Adrenal gland (tissue), 12 donors: ENCODE results near the gene FASTK. TPM values are rescaled to one million over a fixed set of nuclear protein-coding genes. Genes with fewer than 3 reads are reported as not detected.

Experiments used
- DNase-seq, 7 donors: peaks; one replicate each; pipeline ENCODE4 v3.0.0-alpha.2; 2019 to 2020
- H3K27ac ChIP-seq, 5 donors: fragments of 200-600 bp; sonication (generic) in 4 of 5; 1 replicate in 3 of 5; 2 replicates in 2 of 5; pipeline versions ENCODE4 v1.5.1 to v1.8.0; 2016 to 2020; ENCODE audit warnings: mild to moderate bottlenecking in 1 of 5
- H3K27me3 ChIP-seq: fragments of 200-600 bp; 2 replicates; pipeline ENCODE4 v1.8.0; 2021
- H3K36me3 ChIP-seq, 2 donors: fragments of 200-600 bp; replicated peaks in 1 of 2; 1 replicate in 1 of 2; 2 replicates in 1 of 2; pipeline versions ENCODE4 v1.5.1 to v1.8.0; 2018 to 2022
- H3K4me1 ChIP-seq, 2 donors: fragments of 200-600 bp; replicated peaks in 1 of 2; 1 replicate in 1 of 2; 2 replicates in 1 of 2; pipeline versions ENCODE4 v1.5.1 to v1.8.0; 2018 to 2021
- H3K4me3 ChIP-seq, 4 donors: fragments of 200-600 bp; sonication (generic) in 3 of 4; one replicate each; pipeline ENCODE4 v1.5.1; 2016 to 2018
- H3K9me3 ChIP-seq, 3 donors: fragments of 200-600 bp; sonication (generic) in 1 of 3; replicated peaks in 1 of 3; 1 replicate in 2 of 3; 2 replicates in 1 of 3; pipeline versions ENCODE4 v1.5.1 to v1.8.0; 2016 to 2021
- CTCF ChIP-seq, 6 experiments: fragments of 450-650 bp in 4 of 6; fragments of 200-600 bp in 2 of 6; sonication (generic) in 1 of 6; IDR thresholded peaks; 1 replicate in 5 of 6; 2 replicates in 1 of 6; pipeline versions ENCODE4 v1.5.1 to v1.8.0; 2016 to 2021; ENCODE audit warnings: antibody characterized with exemption in 6 of 6, mild to moderate bottlenecking in 2 of 6, moderate library complexity in 1 of 6
- POLR2A ChIP-seq, 2 donors: fragments of 450-650 bp; IDR thresholded peaks; one replicate each; pipeline ENCODE4 v1.6.1; 2017; ENCODE audit warnings: antibody characterized with exemption in 2 of 2, mild to moderate bottlenecking in 2 of 2, moderate library complexity in 1 of 2
- WGBS, 4 donors: extraction: QIAGEN DNeasy Blood & Tissue Kit in 2 of 4; methylation state at CpG; one replicate each; pipeline versions ENCODE4 v1.1.5 to v1.1.7; 2013 to 2017; 5-methylcytosine and 5-hydroxymethylcytosine counted together
- intact Hi-C, 2 donors: fragments of 100-400 bp; cut with DNase I; formaldehyde crosslinking; loops; one replicate each; pipeline versions ENCODE4 v1.14.1 to v1.15.0; 2022 to 2023
- polyA plus RNA-seq, 3 donors: library from polyadenylated mRNA; stranded (reverse); fragments of 200-250 nt in 2 of 3; fragments of 350-450 nt in 1 of 3; fragmentation: Illumina TruSeq in 1 of 3; extraction: RNeasy Lipid Tissue Mini Kit (QIAGEN cat#74804) in 1 of 3; gene quantifications; one replicate each; pipeline ENCODE4 v1.2.3, GENCODE V29; 2013 to 2014
- total RNA-seq, 9 donors: library from RNA; depleted of rRNA in 4 of 9; stranded (reverse); fragments of >200 nt in 4 of 9; fragments of 120-200 nt in 1 of 9; fragmentation: NEBNext Ultra II Directional in 1 of 9; extraction: Animal tissue kit (Norgen Biotek cat#: 25700) in 1 of 9; gene quantifications; one replicate each; pipeline versions ENCODE4 v1.1.0 to v1.2.4, GENCODE V29; 2013 to 2023
- donor health status: healthy with polysubstance abuse.
- donor health status: Bipolar disorder and iron deficiency.
- donor health status: DM: yes; HTN: yes; CAD: no.
- donor health status: DM: no; HTN: no; CAD: no.
- donor health status: DM: no; HTN: no; CAD: no.
- donor health status: DM: yes; HTN: yes; CAD: no.

Gene FASTK
- total and polyA plus RNA-seq, 12 donors, result 21.4 to 516 (median 85.8) TPM

- H3K9me3 ChIP-seq, result no peaks in the 10 kb centered on the region
- H3K4me1 ChIP-seq, result peaks cover 0 to 7% of the 10 kb centered on the region in 2 donors
- WGBS, 4 donors, result 36 to 49% (median 45%) methylated on average over 11 to 24 of the region's 24 CpGs
- peak; percentile 78 to 93 (median 86) for DNase-seq
- H3K36me3 ChIP-seq, result peaks cover 0 to 66% of the 10 kb centered on the region in 2 donors
- H3K4me3 ChIP-seq, result no peak overlapping the region
- TF ChIP-seq CTCF (IDR thresholded peaks at IDR 0.05), result peak; percentile 91 to 98 (median 94)
- TF ChIP-seq POLR2A (IDR thresholded peaks at IDR 0.05), result no peak
- intact Hi-C loops, result loop anchor here (2.0 to 10.0 kb wide), 3 partner anchors 48 to 181 kb away; no protein-coding TSS in a partner anchor
- no peak overlapping the region for H3K27ac ChIP-seq
- no peaks in the 10 kb centered on the region for H3K27me3 ChIP-seq
Observed at GRCh38 chr7:151123822-151124464, 43.3 kb upstream of the FASTK start.

GRCh38 chr7:151123158-151123821 lies 42.7 kb upstream of the FASTK start:
- peaks cover 0 to 66% of the 10 kb centered on the region in 2 donors for H3K36me3 ChIP-seq

GRCh38 chr7:151122796-151123157 lies 42.2 kb upstream of the FASTK start:
- intact Hi-C loops, result loop anchor here (5.0 to 10.0 kb wide), 2 partner anchors 50 to 182 kb away; no protein-coding TSS in a partner anchor

More at GRCh38 chr7:151123158-151123821, 42.7 kb upstream of the FASTK start:
- no peak for DNase-seq
- Histone ChIP-seq H3K27me3 (no peaks in the 10 kb centered on the region), H3K27ac (no peak overlapping the region), H3K9me3 (no peaks in the 10 kb centered on the region), H3K4me1 (peaks cover 0 to 7% of the 10 kb centered on the region in 2 donors), H3K4me3 (no peak overlapping the region)
- 88 to 92% (median 90%) methylated on average over 43 to 50 of the region's 50 CpGs for WGBS, 4 donors
- intact Hi-C loops, result loop anchor here (5.0 to 10.0 kb wide), 2 partner anchors 49 to 182 kb away; no protein-coding TSS in a partner anchor
- TF ChIP-seq CTCF (IDR thresholded peaks at IDR 0.05), result no peak
- no peak for TF ChIP-seq POLR2A (IDR thresholded peaks at IDR 0.05)

More at GRCh38 chr7:151122796-151123157, 42.2 kb upstream of the FASTK start:
- 90 to 93% (median 92%) methylated on average over 12 to 29 of the region's 29 CpGs for WGBS, 4 donors
- TF ChIP-seq CTCF (IDR thresholded peaks at IDR 0.05), result no peak
- no peak for TF ChIP-seq POLR2A (IDR thresholded peaks at IDR 0.05)
- Histone ChIP-seq H3K27ac (no peak overlapping the region), H3K4me3 (no peak overlapping the region), H3K27me3 (no peaks in the 10 kb centered on the region), H3K36me3 (peaks cover 0 to 65% of the 10 kb centered on the region in 2 donors), H3K9me3 (no peaks in the 10 kb centered on the region), H3K4me1 (peaks cover 0 to 7% of the 10 kb centered on the region in 2 donors)
- no peak for DNase-seq
